GM23338 (cell line): Measurements from ENCODE around the gene NT5DC4. TPM values are rescaled to one million over a fixed set of nuclear protein-coding genes. Genes with fewer than 3 reads are reported as not detected.

Experiments used
- ATAC-seq: fragments of 200-7000 bp; cut with Tn5 transposase; 3 replicates; pipeline ENCODE4 v1.9.1; 2020
- DNase-seq: peaks from one replicate; pipeline ENCODE4 v3.0.0-alpha.2; 2015; ENCODE audit warnings: low spot score
- H2AFZ ChIP-seq: fragments of 200-600 bp; sonication (generic); 2 replicates; pipeline ENCODE4 v1.8.0; 2016; ENCODE audit warnings: antibody characterized with exemption, mild to moderate bottlenecking, moderate library complexity
- H3F3A ChIP-seq: fragments of 200-600 bp; sonication (generic); replicated peaks from 2 replicates; pipeline ENCODE4 v1.8.0; 2017; ENCODE audit warnings: antibody characterized with exemption, mixed run types, low read depth
- H3K27ac ChIP-seq: fragments of 200-600 bp; sonication (generic); 2 replicates; pipeline ENCODE4 v1.6.1; 2016; ENCODE audit warnings: low read depth
- H3K27me3 ChIP-seq: fragments of 200-600 bp; sonication (generic); 2 replicates; pipeline ENCODE4 v1.8.0; 2016; ENCODE audit warnings: mild to moderate bottlenecking, mixed run types, moderate library complexity; ENCODE audit not compliant: insufficient read depth
- H3K36me3 ChIP-seq: fragments of 200-600 bp; sonication (generic); 2 replicates; pipeline ENCODE4 v1.8.0; 2016; ENCODE audit warnings: mild to moderate bottlenecking; ENCODE audit not compliant: insufficient read depth
- H3K4me1 ChIP-seq: fragments of 200-600 bp; sonication (generic); 2 replicates; pipeline ENCODE4 v1.8.0; 2016; ENCODE audit warnings: mild to moderate bottlenecking, moderate library complexity; ENCODE audit not compliant: insufficient read depth
- H3K4me2 ChIP-seq: fragments of 200-600 bp; sonication (generic); 2 replicates; pipeline ENCODE4 v1.7.1; 2017; ENCODE audit warnings: mixed run types
- H3K4me3 ChIP-seq: fragments of 200-600 bp; sonication (generic); 2 replicates; pipeline ENCODE4 v1.6.1; 2016; ENCODE audit warnings: mixed run types
- H3K79me2 ChIP-seq: fragments of 200-600 bp; sonication (generic); replicated peaks from 2 replicates; pipeline ENCODE4 v1.8.0; 2017; ENCODE audit warnings: mild to moderate bottlenecking; ENCODE audit not compliant: insufficient read depth
- H3K9me2 ChIP-seq: fragments of 200-600 bp; sonication (generic); 2 replicates; pipeline ENCODE4 v1.8.0; 2017; ENCODE audit not compliant: insufficient read depth
- H4K20me1 ChIP-seq: fragments of 200-600 bp; sonication (generic); replicated peaks from 2 replicates; pipeline ENCODE4 v1.8.0; 2017; ENCODE audit warnings: mild to moderate bottlenecking; ENCODE audit not compliant: insufficient read depth
- H3K27ac Mint-ChIP-seq: 2 replicates; pipeline ENCODE4 v1.8.0; 2020; ENCODE audit warnings: inconsistent platforms, mild to moderate bottlenecking, moderate library complexity, mixed read lengths
- H3K27me3 Mint-ChIP-seq: 3 replicates; pipeline ENCODE4 v1.8.0; 2022; ENCODE audit warnings: low read depth, mild to moderate bottlenecking, moderate library complexity, mixed read lengths, inconsistent platforms; ENCODE audit not compliant: insufficient read depth, poor library complexity
- H3K36me3 Mint-ChIP-seq: 3 replicates; pipeline ENCODE4 v1.8.0; 2021; ENCODE audit warnings: low read depth, mild to moderate bottlenecking, inconsistent platforms, moderate library complexity, mixed read lengths
- H3K4me1 Mint-ChIP-seq: 3 replicates; pipeline ENCODE4 v1.8.0; 2020; ENCODE audit warnings: mild to moderate bottlenecking, inconsistent platforms, mixed read lengths
- H3K4me3 Mint-ChIP-seq: 3 replicates; pipeline ENCODE4 v1.8.0; 2021; ENCODE audit warnings: moderate library complexity, mild to moderate bottlenecking, inconsistent platforms, mixed read lengths
- H3K9me3 Mint-ChIP-seq: 3 replicates; pipeline ENCODE4 v1.8.0; 2020; ENCODE audit warnings: moderate library complexity, mild to moderate bottlenecking, inconsistent platforms, mixed read lengths
- CREB1 ChIP-seq: fragments of 250-450 bp; sonication (Bioruptor Pico); IDR thresholded peaks from 2 replicates; pipeline ENCODE4 v1.5.0; 2020; ENCODE audit warnings: low read depth, mild to moderate bottlenecking, moderate library complexity
- EZH2 ChIP-seq: fragments of 200-600 bp; sonication (generic); IDR thresholded peaks from one replicate; pipeline ENCODE4 v1.8.0; 2017; ENCODE audit warnings: antibody characterized with exemption, mild to moderate bottlenecking, low read depth; ENCODE audit not compliant: unreplicated experiment
- EZH2phosphoT487 ChIP-seq: fragments of 200-600 bp; sonication (generic); IDR thresholded peaks from one replicate; pipeline ENCODE4 v1.8.1; 2018; ENCODE audit warnings: antibody characterized with exemption; ENCODE audit not compliant: unreplicated experiment
- JUNB ChIP-seq: IDR thresholded peaks from one replicate; pipeline ENCODE4 v1.6.1; 2016; ENCODE audit warnings: antibody characterized with exemption; ENCODE audit not compliant: unreplicated experiment
- NANOG ChIP-seq: IDR thresholded peaks from 2 replicates; pipeline ENCODE4 v1.6.1; 2016; ENCODE audit warnings: antibody characterized with exemption, borderline replicate concordance
- POLR2AphosphoS5 ChIP-seq: IDR thresholded peaks from 2 replicates; pipeline ENCODE4 v1.6.1; 2016; ENCODE audit warnings: antibody characterized with exemption, low read depth
- STAT1 ChIP-seq: IDR thresholded peaks from one replicate; pipeline ENCODE4 v1.6.1; 2016; ENCODE audit warnings: antibody characterized with exemption; ENCODE audit not compliant: unreplicated experiment
- ZNF114 ChIP-seq: fragments of 250-450 bp; sonication (Bioruptor Pico); IDR thresholded peaks from 2 replicates; pipeline ENCODE4 v1.5.0; 2020; ENCODE audit warnings: mild to moderate bottlenecking, moderate library complexity
- ZNF331 ChIP-seq: fragments of 250-450 bp; sonication (Bioruptor Pico); IDR thresholded peaks from 2 replicates; pipeline ENCODE4 v1.5.0; 2020; ENCODE audit warnings: low read depth, mild to moderate bottlenecking, moderate library complexity
- polyA plus RNA-seq: library from polyadenylated mRNA; unstranded; fragments of >200 nt; fragmentation: Nextera tagmentation; extraction: Ambion mirVana; gene quantifications from 2 replicates; pipeline ENCODE4 v1.2.1, GENCODE V29; 2016
- total RNA-seq: library from RNA; depleted of rRNA; stranded (reverse); fragments of >200 nt; shearing (Covaris generic); gene quantifications from 2 replicates; pipeline ENCODE4 v1.2.3, GENCODE V29; 2014
- TF ChIP-seq, protein P1 (sequence below), 2 experiments: fragments of 200-600 bp in 1 of 2; sonication (generic) in 1 of 2; conservative IDR thresholded peaks; 2 replicates each; pipeline versions ENCODE4 v1.5.1 to v1.6.1; 2016 to 2017; ENCODE audit warnings: antibody characterized with exemption in 2 of 2, low read depth in 2 of 2, mild to moderate bottlenecking in 2 of 2, moderate library complexity in 1 of 2
- TF ChIP-seq, protein P2 (sequence below): IDR thresholded peaks from one replicate; pipeline ENCODE4 v1.6.1; 2018; ENCODE audit warnings: antibody characterized with exemption; ENCODE audit not compliant: unreplicated experiment
- TF ChIP-seq, protein P3 (sequence below): fragments of 250-450 bp; sonication (Bioruptor Pico); IDR thresholded peaks from 2 replicates; pipeline ENCODE4 v1.5.0; 2020; ENCODE audit warnings: mild to moderate bottlenecking, moderate library complexity
- TF ChIP-seq, protein P4 (sequence below): IDR thresholded peaks from 2 replicates; pipeline ENCODE4 v1.6.1; 2016; ENCODE audit warnings: antibody characterized with exemption

Gene NT5DC4
- total and polyA plus RNA-seq, 2 experiments from 2014 or later, result not detected

DNA sequence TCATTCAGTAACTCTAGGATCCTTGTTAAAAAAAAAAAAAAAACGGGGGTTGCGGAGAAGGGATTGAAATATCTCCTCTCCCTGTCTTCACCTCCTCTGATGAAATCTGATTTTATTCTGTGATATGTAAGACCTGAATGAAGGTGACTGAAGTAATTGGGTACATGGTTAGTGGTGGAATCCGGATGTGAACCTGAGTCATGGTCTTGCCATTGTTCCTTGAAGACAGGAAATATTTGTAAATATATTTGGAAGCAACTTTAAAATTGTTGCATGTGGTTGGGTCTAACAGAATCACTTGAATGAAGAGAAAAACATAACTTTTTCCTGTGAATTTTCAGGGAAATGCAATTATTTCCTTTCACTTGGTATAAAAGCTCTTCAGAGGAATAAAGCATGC lies 66.5 kb downstream of the NT5DC4 start:
- DNase-seq (no peak), ATAC-seq (no peak)
- no peak overlapping the region for H3K27ac ChIP-seq
- no peaks in the 10 kb centered on the region for H4K20me1 ChIP-seq
- H3F3A ChIP-seq, result no peaks in the 10 kb centered on the region
- Mint-ChIP-seq H3K9me3 (peaks cover 4% of the 10 kb centered on the region), H3K27ac (no peak overlapping the region), H3K27me3 (peaks cover 2% of the 10 kb centered on the region), H3K4me3 (no peak overlapping the region), H3K36me3 (peaks cover 5% of the 10 kb centered on the region; the same call in 1 of the 3 replicates), H3K4me1 (peaks cover 35% of the 10 kb centered on the region)
- H3K9me2 ChIP-seq, result peaks cover 18% of the 10 kb centered on the region
- no peak overlapping the region for H3K4me3 ChIP-seq
- H3K27me3 ChIP-seq, result no peaks in the 10 kb centered on the region
- TF ChIP-seq POLR2AphosphoS5, result no peak
- no peak for TF ChIP-seq CREB1 (CRISPR knock-in tag)
- TF ChIP-seq, protein P1, sequence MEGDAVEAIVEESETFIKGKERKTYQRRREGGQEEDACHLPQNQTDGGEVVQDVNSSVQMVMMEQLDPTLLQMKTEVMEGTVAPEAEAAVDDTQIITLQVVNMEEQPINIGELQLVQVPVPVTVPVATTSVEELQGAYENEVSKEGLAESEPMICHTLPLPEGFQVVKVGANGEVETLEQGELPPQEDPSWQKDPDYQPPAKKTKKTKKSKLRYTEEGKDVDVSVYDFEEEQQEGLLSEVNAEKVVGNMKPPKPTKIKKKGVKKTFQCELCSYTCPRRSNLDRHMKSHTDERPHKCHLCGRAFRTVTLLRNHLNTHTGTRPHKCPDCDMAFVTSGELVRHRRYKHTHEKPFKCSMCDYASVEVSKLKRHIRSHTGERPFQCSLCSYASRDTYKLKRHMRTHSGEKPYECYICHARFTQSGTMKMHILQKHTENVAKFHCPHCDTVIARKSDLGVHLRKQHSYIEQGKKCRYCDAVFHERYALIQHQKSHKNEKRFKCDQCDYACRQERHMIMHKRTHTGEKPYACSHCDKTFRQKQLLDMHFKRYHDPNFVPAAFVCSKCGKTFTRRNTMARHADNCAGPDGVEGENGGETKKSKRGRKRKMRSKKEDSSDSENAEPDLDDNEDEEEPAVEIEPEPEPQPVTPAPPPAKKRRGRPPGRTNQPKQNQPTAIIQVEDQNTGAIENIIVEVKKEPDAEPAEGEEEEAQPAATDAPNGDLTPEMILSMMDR (conservative IDR thresholded peaks at IDR 0.05; ENCODE audit: low read depth in 2 of 2), result no peak
- TF ChIP-seq, protein P2, sequence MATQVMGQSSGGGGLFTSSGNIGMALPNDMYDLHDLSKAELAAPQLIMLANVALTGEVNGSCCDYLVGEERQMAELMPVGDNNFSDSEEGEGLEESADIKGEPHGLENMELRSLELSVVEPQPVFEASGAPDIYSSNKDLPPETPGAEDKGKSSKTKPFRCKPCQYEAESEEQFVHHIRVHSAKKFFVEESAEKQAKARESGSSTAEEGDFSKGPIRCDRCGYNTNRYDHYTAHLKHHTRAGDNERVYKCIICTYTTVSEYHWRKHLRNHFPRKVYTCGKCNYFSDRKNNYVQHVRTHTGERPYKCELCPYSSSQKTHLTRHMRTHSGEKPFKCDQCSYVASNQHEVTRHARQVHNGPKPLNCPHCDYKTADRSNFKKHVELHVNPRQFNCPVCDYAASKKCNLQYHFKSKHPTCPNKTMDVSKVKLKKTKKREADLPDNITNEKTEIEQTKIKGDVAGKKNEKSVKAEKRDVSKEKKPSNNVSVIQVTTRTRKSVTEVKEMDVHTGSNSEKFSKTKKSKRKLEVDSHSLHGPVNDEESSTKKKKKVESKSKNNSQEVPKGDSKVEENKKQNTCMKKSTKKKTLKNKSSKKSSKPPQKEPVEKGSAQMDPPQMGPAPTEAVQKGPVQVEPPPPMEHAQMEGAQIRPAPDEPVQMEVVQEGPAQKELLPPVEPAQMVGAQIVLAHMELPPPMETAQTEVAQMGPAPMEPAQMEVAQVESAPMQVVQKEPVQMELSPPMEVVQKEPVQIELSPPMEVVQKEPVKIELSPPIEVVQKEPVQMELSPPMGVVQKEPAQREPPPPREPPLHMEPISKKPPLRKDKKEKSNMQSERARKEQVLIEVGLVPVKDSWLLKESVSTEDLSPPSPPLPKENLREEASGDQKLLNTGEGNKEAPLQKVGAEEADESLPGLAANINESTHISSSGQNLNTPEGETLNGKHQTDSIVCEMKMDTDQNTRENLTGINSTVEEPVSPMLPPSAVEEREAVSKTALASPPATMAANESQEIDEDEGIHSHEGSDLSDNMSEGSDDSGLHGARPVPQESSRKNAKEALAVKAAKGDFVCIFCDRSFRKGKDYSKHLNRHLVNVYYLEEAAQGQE, result no peak
- no peak for TF ChIP-seq EZH2
- no peak for TF ChIP-seq ZNF114 (CRISPR knock-in tag)
- TF ChIP-seq, protein P3, sequence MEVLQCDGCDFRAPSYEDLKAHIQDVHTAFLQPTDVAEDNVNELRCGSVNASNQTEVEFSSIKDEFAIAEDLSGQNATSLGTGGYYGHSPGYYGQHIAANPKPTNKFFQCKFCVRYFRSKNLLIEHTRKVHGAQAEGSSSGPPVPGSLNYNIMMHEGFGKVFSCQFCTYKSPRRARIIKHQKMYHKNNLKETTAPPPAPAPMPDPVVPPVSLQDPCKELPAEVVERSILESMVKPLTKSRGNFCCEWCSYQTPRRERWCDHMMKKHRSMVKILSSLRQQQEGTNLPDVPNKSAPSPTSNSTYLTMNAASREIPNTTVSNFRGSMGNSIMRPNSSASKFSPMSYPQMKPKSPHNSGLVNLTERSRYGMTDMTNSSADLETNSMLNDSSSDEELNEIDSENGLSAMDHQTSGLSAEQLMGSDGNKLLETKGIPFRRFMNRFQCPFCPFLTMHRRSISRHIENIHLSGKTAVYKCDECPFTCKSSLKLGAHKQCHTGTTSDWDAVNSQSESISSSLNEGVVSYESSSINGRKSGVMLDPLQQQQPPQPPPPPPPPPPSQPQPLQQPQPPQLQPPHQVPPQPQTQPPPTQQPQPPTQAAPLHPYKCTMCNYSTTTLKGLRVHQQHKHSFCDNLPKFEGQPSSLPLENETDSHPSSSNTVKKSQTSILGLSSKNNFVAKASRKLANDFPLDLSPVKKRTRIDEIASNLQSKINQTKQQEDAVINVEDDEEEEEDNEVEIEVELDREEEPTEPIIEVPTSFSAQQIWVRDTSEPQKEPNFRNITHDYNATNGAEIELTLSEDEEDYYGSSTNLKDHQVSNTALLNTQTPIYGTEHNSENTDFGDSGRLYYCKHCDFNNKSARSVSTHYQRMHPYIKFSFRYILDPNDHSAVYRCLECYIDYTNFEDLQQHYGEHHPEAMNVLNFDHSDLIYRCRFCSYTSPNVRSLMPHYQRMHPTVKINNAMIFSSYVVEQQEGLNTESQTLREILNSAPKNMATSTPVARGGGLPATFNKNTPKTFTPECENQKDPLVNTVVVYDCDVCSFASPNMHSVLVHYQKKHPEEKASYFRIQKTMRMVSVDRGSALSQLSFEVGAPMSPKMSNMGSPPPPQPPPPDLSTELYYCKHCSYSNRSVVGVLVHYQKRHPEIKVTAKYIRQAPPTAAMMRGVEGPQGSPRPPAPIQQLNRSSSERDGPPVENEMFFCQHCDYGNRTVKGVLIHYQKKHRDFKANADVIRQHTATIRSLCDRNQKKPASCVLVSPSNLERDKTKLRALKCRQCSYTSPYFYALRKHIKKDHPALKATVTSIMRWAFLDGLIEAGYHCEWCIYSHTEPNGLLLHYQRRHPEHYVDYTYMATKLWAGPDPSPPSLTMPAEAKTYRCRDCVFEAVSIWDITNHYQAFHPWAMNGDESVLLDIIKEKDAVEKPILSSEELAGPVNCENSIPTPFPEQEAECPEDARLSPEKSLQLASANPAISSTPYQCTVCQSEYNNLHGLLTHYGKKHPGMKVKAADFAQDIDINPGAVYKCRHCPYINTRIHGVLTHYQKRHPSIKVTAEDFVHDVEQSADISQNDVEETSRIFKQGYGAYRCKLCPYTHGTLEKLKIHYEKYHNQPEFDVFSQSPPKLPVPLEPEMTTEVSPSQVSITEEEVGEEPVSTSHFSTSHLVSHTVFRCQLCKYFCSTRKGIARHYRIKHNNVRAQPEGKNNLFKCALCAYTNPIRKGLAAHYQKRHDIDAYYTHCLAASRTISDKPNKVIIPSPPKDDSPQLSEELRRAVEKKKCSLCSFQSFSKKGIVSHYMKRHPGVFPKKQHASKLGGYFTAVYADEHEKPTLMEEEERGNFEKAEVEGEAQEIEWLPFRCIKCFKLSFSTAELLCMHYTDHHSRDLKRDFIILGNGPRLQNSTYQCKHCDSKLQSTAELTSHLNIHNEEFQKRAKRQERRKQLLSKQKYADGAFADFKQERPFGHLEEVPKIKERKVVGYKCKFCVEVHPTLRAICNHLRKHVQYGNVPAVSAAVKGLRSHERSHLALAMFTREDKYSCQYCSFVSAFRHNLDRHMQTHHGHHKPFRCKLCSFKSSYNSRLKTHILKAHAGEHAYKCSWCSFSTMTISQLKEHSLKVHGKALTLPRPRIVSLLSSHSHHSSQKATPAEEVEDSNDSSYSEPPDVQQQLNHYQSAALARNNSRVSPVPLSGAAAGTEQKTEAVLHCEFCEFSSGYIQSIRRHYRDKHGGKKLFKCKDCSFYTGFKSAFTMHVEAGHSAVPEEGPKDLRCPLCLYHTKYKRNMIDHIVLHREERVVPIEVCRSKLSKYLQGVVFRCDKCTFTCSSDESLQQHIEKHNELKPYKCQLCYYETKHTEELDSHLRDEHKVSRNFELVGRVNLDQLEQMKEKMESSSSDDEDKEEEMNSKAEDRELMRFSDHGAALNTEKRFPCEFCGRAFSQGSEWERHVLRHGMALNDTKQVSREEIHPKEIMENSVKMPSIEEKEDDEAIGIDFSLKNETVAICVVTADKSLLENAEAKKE (CRISPR knock-in tag), result no peak
- TF ChIP-seq, protein P4, sequence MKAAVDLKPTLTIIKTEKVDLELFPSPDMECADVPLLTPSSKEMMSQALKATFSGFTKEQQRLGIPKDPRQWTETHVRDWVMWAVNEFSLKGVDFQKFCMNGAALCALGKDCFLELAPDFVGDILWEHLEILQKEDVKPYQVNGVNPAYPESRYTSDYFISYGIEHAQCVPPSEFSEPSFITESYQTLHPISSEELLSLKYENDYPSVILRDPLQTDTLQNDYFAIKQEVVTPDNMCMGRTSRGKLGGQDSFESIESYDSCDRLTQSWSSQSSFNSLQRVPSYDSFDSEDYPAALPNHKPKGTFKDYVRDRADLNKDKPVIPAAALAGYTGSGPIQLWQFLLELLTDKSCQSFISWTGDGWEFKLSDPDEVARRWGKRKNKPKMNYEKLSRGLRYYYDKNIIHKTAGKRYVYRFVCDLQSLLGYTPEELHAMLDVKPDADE, result no peak
- no peak for TF ChIP-seq NANOG
- no peak for TF ChIP-seq EZH2phosphoT487
- TF ChIP-seq JUNB, result no peak
- TF ChIP-seq ZNF331 (CRISPR knock-in tag), result no peak
- no peak for TF ChIP-seq STAT1
- H2AFZ ChIP-seq, result no peak overlapping the region
- H3K36me3 ChIP-seq, result no peaks in the 10 kb centered on the region
- no peaks in the 10 kb centered on the region for H3K79me2 ChIP-seq
- no peak overlapping the region for H3K4me2 ChIP-seq
- peaks cover 28% of the 10 kb centered on the region for H3K4me1 ChIP-seq
